VCaP (cell line): ENCODE data around the gene CASZ1.
A peak's percentile ranks its signal among the peaks of the same experiment; 100 is the strongest.

Experiments
- H3K27ac ChIP-seq: fragments of 450-650 bp; 2 replicates; pipeline ENCODE4 v1.5.1; 2017
- CTCF ChIP-seq: fragments of 450-650 bp; conservative IDR thresholded peaks from 2 replicates; pipeline ENCODE4 v1.5.1; 2017; ENCODE audit warnings: mild to moderate bottlenecking, moderate library complexity

CASZ1 gene

GRCh38 chr1:10638559-10639005 is 157.9 kb downstream of the CASZ1 start:
- no peak for TF ChIP-seq CTCF

GRCh38 chr1:10637834-10638558 is 158.4 kb downstream of the CASZ1 start:
- peak overlapping the region; percentile 99 for H3K27ac ChIP-seq
- TF ChIP-seq CTCF: no peak

More at GRCh38 chr1:10638559-10639005, 157.9 kb downstream of the CASZ1 start:
- peak overlapping the region; percentile 99 for H3K27ac ChIP-seq

- TF ChIP-seq CTCF: no peak
- H3K27ac ChIP-seq: peak overlapping the region; percentile 99
Measured at GRCh38 chr1:10637400-10637799, 159.0 kb downstream of the CASZ1 start.

- TF ChIP-seq CTCF: no peak
- H3K27ac ChIP-seq: peak overlapping the region; percentile 99
Measured at GRCh38 chr1:10635992-10636391, 160.5 kb downstream of the CASZ1 start.

- H3K27ac ChIP-seq: peak overlapping the region; percentile 99
- TF ChIP-seq CTCF: no peak
Measured at GRCh38 chr1:10635085-10635896, 161.2 kb downstream of the CASZ1 start.

GRCh38 chr1:10634428-10635084 is 161.9 kb downstream of the CASZ1 start:
- no peak for TF ChIP-seq CTCF
- peak overlapping the region; percentile 99 for H3K27ac ChIP-seq

- TF ChIP-seq CTCF: no peak
- peak overlapping the region; percentile 99 for H3K27ac ChIP-seq
Measured at GRCh38 chr1:10634075-10634427, 162.4 kb downstream of the CASZ1 start.
